ENCODE data around the gene SLC35G3.

SLC35G3 gene

GRCh38 chr17:35171834-35172233, 22.4 kb downstream of the SLC35G3 start:
- TF ChIP-seq POLR2AphosphoS5 (IDR thresholded peaks at IDR 0.05; ENCODE audit: low read depth, low read length) = no peak
- no peak for TF ChIP-seq POLR2A (IDR thresholded peaks at IDR 0.05; ENCODE audit: low read depth, low read length)
- TF ChIP-seq TAF1 (IDR thresholded peaks at IDR 0.05; ENCODE audit: borderline replicate concordance, low read depth, low read length) = no peak
- DNase-seq (ENCODE audit: insufficient read length) (no peak), FAIRE-seq (no peak)

DNA sequence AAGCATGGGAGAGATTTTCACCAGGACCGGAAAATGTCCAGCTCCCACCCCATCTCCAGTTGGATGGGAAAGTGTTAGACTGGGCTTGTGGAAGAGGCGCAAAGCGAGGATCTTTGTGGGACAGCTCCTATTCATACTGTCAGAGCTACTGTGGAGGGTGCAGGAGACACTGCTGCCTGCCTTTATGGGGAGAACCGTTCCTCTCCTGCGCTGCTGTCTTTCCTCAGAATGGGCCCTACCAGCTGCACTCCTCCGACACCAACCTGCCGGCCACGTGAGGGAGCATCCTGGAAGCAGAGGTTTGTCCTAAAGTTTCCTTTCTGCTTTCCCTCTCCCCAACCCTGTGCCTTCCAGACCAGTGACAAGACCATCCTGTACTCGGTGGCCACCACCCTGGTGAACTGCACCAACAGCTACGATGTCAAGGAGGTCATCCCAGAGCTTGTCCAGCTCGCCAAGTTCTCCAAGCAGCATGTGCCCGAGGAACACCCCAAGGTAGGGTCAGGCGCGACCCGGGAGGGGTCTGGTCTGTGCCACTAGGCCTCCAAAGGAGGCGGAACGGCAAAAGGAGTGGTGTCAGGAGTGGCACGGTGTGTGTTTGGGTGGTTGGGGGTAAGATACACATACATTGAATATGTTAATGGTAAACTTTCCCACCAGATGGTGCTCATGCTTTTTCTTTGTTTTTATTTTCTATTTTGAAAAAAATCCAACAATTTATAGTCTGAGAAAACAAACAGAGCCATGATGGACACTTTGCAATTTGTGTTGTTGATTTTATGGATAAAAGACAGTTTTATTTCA, 23.0 kb downstream of the SLC35G3 start:
- DNase-seq (ENCODE audit: insufficient read length) = no peak
- no peak for FAIRE-seq
- TF ChIP-seq POLR2AphosphoS5 (IDR thresholded peaks at IDR 0.05; ENCODE audit: low read depth, low read length) (no peak), TAF1 (IDR thresholded peaks at IDR 0.05; ENCODE audit: borderline replicate concordance, low read depth, low read length) (no peak), POLR2A (IDR thresholded peaks at IDR 0.05; ENCODE audit: low read depth, low read length) (no peak)

- TF ChIP-seq POLR2A (IDR thresholded peaks at IDR 0.05; ENCODE audit: low read depth, low read length) (no peak), TAF1 (IDR thresholded peaks at IDR 0.05; ENCODE audit: borderline replicate concordance, low read depth, low read length) (no peak), POLR2AphosphoS5 (IDR thresholded peaks at IDR 0.05; ENCODE audit: low read depth, low read length) (no peak)
- no peak for DNase-seq (ENCODE audit: insufficient read length)
- FAIRE-seq = no peak
These were observed 24.3 kb downstream of the SLC35G3 start for GRCh38 chr17:35169835-35170363.

DNA sequence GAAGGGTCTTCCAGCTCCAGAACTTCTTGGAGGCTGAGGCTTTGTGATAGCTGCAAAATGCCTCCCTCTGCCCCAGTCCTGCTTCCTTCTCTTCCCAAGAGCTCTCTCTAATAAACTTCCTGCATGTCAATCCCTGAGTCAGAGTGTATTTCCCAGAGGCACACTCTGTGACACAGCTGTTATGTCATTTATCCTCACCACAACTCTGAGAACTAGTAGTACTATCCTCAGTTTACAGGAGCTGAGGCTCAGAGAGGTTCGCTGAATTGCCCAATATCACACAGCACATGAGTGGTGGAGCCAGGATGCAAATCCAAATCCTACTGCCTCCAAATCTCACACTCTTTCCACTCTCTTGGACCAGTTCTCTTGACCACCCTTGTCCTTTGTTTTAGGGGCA, 26.5 kb downstream of the SLC35G3 start:
- no peak for TF ChIP-seq TAF1 (IDR thresholded peaks at IDR 0.05; ENCODE audit: borderline replicate concordance, low read depth, low read length)
- TF ChIP-seq POLR2AphosphoS5 (IDR thresholded peaks at IDR 0.05; ENCODE audit: low read depth, low read length) = no peak
- no peak for TF ChIP-seq POLR2A (IDR thresholded peaks at IDR 0.05; ENCODE audit: low read depth, low read length)
- FAIRE-seq = no peak
- no peak for DNase-seq (ENCODE audit: insufficient read length)

DNA sequence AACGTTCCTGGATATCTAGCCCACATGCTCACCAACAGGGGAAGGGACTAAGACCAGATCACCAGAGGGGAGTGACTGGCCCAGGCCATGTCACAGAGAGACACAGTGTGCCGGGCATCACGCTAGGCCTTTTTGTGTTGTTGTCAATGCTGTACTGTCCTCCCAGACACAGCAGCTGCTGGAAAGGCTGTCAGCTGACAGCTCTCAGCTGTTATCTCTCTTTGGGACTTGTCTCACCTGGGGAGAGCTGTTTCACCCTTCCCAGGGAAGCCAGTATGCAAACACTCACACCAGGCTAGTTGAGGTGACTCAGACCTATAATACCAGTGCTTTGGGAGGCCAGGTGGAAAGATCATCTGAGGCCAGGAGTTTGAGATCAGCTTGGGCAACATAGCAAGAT, 27.1 kb downstream of the SLC35G3 start:
- TF ChIP-seq POLR2A (IDR thresholded peaks at IDR 0.05; ENCODE audit: low read depth, low read length) = no peak
- no peak for TF ChIP-seq POLR2AphosphoS5 (IDR thresholded peaks at IDR 0.05; ENCODE audit: low read depth, low read length)
- TF ChIP-seq TAF1 (IDR thresholded peaks at IDR 0.05; ENCODE audit: borderline replicate concordance, low read depth, low read length) = no peak
- FAIRE-seq (no peak), DNase-seq (ENCODE audit: insufficient read length) (no peak)

- TF ChIP-seq TAF1 (IDR thresholded peaks at IDR 0.05; ENCODE audit: borderline replicate concordance, low read depth, low read length) (no peak), POLR2AphosphoS5 (IDR thresholded peaks at IDR 0.05; ENCODE audit: low read depth, low read length) (no peak), POLR2A (IDR thresholded peaks at IDR 0.05; ENCODE audit: low read depth, low read length) (no peak)
- DNase-seq (ENCODE audit: insufficient read length) (no peak), FAIRE-seq (no peak)
These were observed 27.7 kb downstream of the SLC35G3 start for GRCh38 chr17:35166526-35166925.

- FAIRE-seq (no peak), DNase-seq (ENCODE audit: insufficient read length) (no peak)
- TF ChIP-seq POLR2A (IDR thresholded peaks at IDR 0.05; ENCODE audit: low read depth, low read length) (no peak), POLR2AphosphoS5 (IDR thresholded peaks at IDR 0.05; ENCODE audit: low read depth, low read length) (no peak)
These were observed 29.5 kb downstream of the SLC35G3 start for GRCh38 chr17:35164716-35165115.

DNA sequence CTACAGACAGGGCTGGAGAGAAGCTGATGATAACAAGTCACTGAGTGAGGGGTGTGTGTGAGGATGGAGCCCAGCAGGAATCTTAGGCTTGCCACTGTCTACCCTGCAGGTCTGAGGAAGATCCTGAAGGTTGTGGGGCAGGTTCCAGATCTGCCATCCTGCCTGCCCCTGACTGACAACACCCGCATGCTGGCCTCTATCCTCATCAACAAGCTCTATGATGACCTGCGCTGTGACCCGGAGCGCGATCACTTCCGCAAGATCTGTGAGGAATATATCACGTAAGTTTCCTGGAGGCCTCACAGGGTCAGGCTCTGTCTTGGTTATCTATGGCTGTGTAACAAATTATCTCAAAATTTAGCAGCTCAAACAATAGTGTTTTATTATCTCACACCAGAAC, 30.3 kb downstream of the SLC35G3 start:
- TF ChIP-seq TAF1 (IDR thresholded peaks at IDR 0.05; ENCODE audit: borderline replicate concordance, low read depth, low read length) = no peak
- TF ChIP-seq POLR2AphosphoS5 (IDR thresholded peaks at IDR 0.05; ENCODE audit: low read depth, low read length) = no peak
- no peak for TF ChIP-seq POLR2A (IDR thresholded peaks at IDR 0.05; ENCODE audit: low read depth, low read length)
- FAIRE-seq = no peak

DNA sequence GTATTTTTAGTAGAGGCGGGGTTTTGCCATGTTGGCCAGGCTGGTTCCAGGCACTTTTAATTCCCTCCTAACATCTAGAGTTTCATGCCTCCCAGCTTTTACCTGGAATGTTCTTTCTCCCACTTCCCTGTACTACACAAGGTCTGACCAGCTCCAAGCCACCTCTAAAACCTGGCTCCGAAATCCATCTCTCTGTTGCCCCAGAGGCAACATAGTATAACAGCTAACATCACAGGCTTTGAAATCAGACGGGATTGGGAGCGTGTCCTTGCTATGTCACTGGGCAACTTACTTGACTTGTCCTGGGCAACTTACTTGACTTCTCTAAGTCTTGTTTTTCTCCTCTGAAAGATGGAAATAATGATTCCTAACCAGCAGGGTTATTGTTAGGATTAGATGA, 31.4 kb downstream of the SLC35G3 start:
- DNase-seq (ENCODE audit: insufficient read length) = no peak
- TF ChIP-seq POLR2AphosphoS5 (IDR thresholded peaks at IDR 0.05; ENCODE audit: low read depth, low read length) (no peak), POLR2A (IDR thresholded peaks at IDR 0.05; ENCODE audit: low read depth, low read length) (no peak), TAF1 (IDR thresholded peaks at IDR 0.05; ENCODE audit: borderline replicate concordance, low read depth, low read length) (no peak)
- no peak for FAIRE-seq

More for the DNA sequence above, 30.3 kb downstream of the SLC35G3 start:
- no peak for DNase-seq (ENCODE audit: insufficient read length)

- FAIRE-seq = no peak
- TF ChIP-seq TAF1 (IDR thresholded peaks at IDR 0.05; ENCODE audit: borderline replicate concordance, low read depth, low read length) = no peak
- no peak for TF ChIP-seq POLR2AphosphoS5 (IDR thresholded peaks at IDR 0.05; ENCODE audit: low read depth, low read length)
- no peak for TF ChIP-seq POLR2A (IDR thresholded peaks at IDR 0.05; ENCODE audit: low read depth, low read length)
- no peak for DNase-seq (ENCODE audit: insufficient read length)
These were observed 32.9 kb downstream of the SLC35G3 start for GRCh38 chr17:35161281-35161761.

GRCh38 chr17:35160354-35161201, 33.6 kb downstream of the SLC35G3 start:
- TF ChIP-seq POLR2AphosphoS5 (IDR thresholded peaks at IDR 0.05; ENCODE audit: low read depth, low read length) = no peak
- TF ChIP-seq POLR2A (IDR thresholded peaks at IDR 0.05; ENCODE audit: low read depth, low read length) = no peak
- no peak for TF ChIP-seq TAF1 (IDR thresholded peaks at IDR 0.05; ENCODE audit: borderline replicate concordance, low read depth, low read length)
- no peak for DNase-seq (ENCODE audit: insufficient read length)
- no peak for FAIRE-seq
